ENCODE results near the gene RPS14. TPM values are rescaled to one million over a fixed set of nuclear protein-coding genes. Genes with fewer than 3 reads are reported as not detected.

The RPS14 gene
- total and polyA plus RNA-seq, 10 of the 15 experiments (the other 5 are each of a cell fraction or from before 2014, with no cell fraction given) = 2,295 to 4,047 (median 2,787) TPM

- TF ChIP-seq POU2F2 (IDR thresholded peaks at IDR 0.05; ENCODE audit: borderline replicate concordance, low read depth, low read length) (peak; percentile 1; the same call in 2 of the 3 replicates), PBX3 (IDR thresholded peaks at IDR 0.05; ENCODE audit: insufficient replicate concordance, low read depth, low read length) (peak; percentile 40), NFXL1 (IDR thresholded peaks at IDR 0.05; ENCODE audit: borderline replicate concordance) (no peak), EZH2 (IDR thresholded peaks at IDR 0.05; ENCODE audit: borderline replicate concordance, control insufficient read depth, low read depth, low read length) (no peak), EGR1 (IDR thresholded peaks at IDR 0.05; ENCODE audit: borderline replicate concordance in 1 of 2, low read depth in 2 of 2, low read length in 2 of 2) (0 out of 3 replicates have a peak, but pooled peaks of 1 of the 2 experiments have one; percentile 8), SRF (IDR thresholded peaks at IDR 0.05; ENCODE audit: low read depth in 2 of 2, low read length in 2 of 2) (0 out of 4 replicates have a peak, but pooled peaks of 1 of the 2 experiments have one; percentile 12), BACH1 (IDR thresholded peaks at IDR 0.05; ENCODE audit: borderline replicate concordance) (peak; percentile 87), BRCA1 (IDR thresholded peaks at IDR 0.05; ENCODE audit: low read depth, low read length) (no peak), CEBPZ (IDR thresholded peaks at IDR 0.05; ENCODE audit: low read depth, low read length) (no peak), ETV6 (conservative IDR thresholded peaks at IDR 0.05 in 1 of 2, IDR thresholded peaks at IDR 0.05 in 1 of 2; ENCODE audit: borderline replicate concordance in 1 of 2, low read depth in 1 of 2) (no peak), SIN3A (IDR thresholded peaks at IDR 0.05; ENCODE audit: low read depth, low read length) (no peak), ZBTB4 (CRISPR knock-in tag; IDR thresholded peaks at IDR 0.05) (peak; percentile 75; the same call in 1 of the 2 replicates), USF1 (IDR thresholded peaks at IDR 0.05; ENCODE audit: borderline replicate concordance, extremely low read length, insufficient read depth, low read depth, low read length) (no peak), E2F8 (IDR thresholded peaks at IDR 0.05; ENCODE audit: low read depth, partially characterized antibody) (no peak), SREBF2 (IDR thresholded peaks at IDR 0.05; ENCODE audit: low read length) (no peak), ZBED1 (IDR thresholded peaks at IDR 0.05; ENCODE audit: borderline replicate concordance) (no peak; the same call in 1 of the 2 replicates), CBX3 (IDR thresholded peaks at IDR 0.05; ENCODE audit: borderline replicate concordance, low read depth) (no peak), FOXK2 (IDR thresholded peaks at IDR 0.05) (no peak)
Measured at GRCh38 chr5:150404535-150404934, 45.0 kb downstream of the RPS14 start (continued).

Measured in GM12878 (cell line).